Neural progenitor cell (in vitro differentiated cells): Measurements from ENCODE around the gene PSG11.

ENCODE experiments used
- CTCF ChIP-seq: fragments of 200-600 bp; sonication (generic); IDR thresholded peaks from 2 replicates; pipeline ENCODE4 v1.5.1; 2017; ENCODE audit warnings: antibody characterized with exemption, mild to moderate bottlenecking
- EZH2 ChIP-seq: fragments of 200-600 bp; sonication (generic); IDR thresholded peaks from 2 replicates; pipeline ENCODE4 v1.6.1; 2017; ENCODE audit warnings: antibody characterized with exemption, mild to moderate bottlenecking, moderate library complexity
- EZH2phosphoT487 ChIP-seq: fragments of 200-600 bp; sonication (generic); IDR thresholded peaks from 2 replicates; pipeline ENCODE4 v1.6.1; 2017; ENCODE audit warnings: antibody characterized with exemption

GRCh38 chr19:42985588-42985987, 40.7 kb downstream of the PSG11 start:
- TF ChIP-seq CTCF (no peak), EZH2 (no peak), EZH2phosphoT487 (no peak)
